HG03354 (cell line): ENCODE data around the gene TIMM13.
"Not testable (repeated sequence)": the region's sequence is repeated elsewhere in the genome, so short reads cannot be mapped to it uniquely, and the experiment has no call there.

Experiments used
- ATAC-seq: cut with Tn5 transposase; IDR thresholded peaks from one replicate; pipeline ENCODE4 v1.9.1; 2021; ENCODE audit warnings: mild to moderate bottlenecking; ENCODE audit not compliant: unreplicated experiment, poor library complexity, severe bottlenecking

TIMM13 gene

GRCh38 chr19:2417436-2417835 lies 9.9 kb downstream of the TIMM13 start:
- not testable (repeated sequence) for ATAC-seq

DNA sequence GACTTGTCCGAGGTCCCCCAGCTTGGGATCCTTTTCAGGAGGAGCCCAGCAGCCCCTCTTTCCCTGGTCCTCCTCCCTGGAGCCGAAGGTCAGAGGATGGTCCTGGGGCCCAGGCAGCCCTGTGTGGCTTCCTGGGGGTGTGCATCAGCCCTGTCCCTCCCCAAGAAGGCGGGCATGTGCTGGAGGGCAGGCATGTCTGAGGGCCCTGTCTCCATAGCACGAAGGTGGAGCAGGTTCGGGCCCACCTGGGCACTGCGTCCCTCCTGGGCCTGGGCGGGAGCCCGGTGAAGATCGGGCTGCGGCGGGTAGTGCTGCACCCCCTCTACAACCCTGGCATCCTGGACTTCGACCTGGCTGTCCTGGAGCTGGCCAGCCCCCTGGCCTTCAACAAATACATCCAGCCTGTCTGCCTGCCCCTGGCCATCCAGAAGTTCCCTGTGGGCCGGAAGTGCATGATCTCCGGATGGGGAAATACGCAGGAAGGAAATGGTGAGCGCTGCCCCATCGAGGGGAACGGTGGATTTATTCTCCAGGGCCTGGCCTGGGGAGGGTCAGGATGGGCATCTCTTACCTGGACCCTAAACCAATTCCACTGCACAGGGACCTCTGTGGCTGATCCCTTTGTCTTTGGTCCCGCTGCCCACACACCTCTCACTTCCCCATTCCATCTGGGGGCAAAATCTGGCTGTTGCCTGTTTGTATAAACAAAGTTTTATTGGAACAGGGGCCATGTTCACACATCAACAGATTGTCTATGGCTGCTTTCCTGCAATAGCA lies 10.9 kb downstream of the TIMM13 start:
- no peak for ATAC-seq

DNA sequence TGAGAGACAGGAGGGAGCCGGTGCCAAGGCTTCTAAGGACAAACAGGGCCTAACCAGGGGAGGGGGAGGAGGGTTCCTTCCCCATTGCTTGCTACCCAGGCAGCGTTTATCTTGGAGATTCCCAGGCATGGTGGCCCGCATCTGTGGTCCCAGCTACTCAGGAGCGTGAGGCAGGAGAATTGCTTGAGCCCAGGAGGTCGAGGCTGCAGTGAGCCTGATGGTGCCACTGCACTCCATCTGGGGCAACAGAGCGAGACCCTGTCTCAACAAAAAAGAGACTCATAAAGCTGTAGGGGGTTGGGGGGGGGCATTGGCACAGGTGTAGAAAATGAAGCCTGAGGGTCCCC lies 11.4 kb downstream of the TIMM13 start:
- ATAC-seq = no peak

GRCh38 chr19:2415281-2415972 lies 12.0 kb downstream of the TIMM13 start:
- ATAC-seq = no peak

DNA sequence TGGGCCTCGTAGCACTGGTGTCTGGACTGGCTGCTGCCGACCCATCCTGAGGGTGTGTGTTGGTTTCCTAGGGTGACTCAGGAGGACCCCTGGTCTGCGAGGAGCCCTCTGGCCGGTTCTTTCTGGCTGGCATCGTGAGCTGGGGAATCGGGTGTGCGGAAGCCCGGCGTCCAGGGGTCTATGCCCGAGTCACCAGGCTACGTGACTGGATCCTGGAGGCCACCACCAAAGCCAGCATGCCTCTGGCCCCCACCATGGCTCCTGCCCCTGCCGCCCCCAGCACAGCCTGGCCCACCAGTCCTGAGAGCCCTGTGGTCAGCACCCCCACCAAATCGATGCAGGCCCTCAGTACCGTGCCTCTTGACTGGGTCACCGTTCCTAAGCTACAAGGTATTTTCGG lies 13.8 kb downstream of the TIMM13 start:
- ATAC-seq = no peak

GRCh38 chr19:2413159-2413558 lies 14.2 kb downstream of the TIMM13 start:
- no peak for ATAC-seq

GRCh38 chr19:2412449-2412848 lies 14.9 kb downstream of the TIMM13 start:
- ATAC-seq = no peak

GRCh38 chr19:2411709-2412108 lies 15.7 kb downstream of the TIMM13 start:
- no peak for ATAC-seq

DNA sequence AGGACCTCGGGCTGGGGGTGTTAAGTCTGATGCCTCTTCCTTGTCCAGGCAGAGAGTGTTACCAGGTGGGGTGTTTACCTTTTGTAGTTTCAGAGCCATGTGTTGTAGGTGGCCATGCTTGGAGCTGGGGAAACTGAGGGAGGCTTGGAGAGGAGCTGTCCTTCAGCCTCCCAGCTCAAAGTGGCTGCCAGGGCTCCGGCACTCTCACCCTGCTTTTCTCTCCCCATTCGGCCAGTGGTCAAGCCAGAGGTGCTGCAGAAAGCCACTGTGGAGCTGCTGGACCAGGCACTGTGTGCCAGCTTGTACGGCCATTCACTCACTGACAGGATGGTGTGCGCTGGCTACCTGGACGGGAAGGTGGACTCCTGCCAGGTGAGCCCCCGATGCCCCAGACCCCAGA lies 17.4 kb downstream of the TIMM13 start:
- no peak for ATAC-seq

DNA sequence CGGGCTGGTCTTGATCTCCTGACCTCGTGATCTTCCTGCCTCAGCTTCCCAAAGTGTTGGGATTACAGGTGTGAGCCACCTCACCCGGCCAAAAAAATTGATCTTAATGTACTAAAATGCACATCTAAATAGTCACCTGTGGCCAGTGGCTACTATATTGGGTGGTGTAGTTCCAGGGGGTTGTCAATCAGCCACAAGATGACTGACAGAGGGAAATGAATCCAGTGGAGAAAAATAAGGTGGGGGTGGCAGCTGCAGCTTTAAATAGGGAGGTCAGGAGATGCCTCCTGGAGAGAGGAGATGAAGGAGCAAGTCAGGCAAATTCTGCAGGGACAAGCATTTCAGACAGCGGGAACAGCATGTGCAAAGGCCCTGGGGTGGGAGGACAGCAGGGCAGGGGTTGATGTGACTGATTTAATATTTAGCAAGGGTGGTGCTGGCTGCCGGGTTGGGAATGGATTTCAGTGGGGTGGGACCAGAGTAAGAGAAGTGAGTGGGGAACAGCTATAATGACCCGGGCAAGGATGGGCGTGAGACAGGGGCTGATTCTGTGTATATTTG lies 18.0 kb downstream of the TIMM13 start:
- no peak for ATAC-seq

DNA sequence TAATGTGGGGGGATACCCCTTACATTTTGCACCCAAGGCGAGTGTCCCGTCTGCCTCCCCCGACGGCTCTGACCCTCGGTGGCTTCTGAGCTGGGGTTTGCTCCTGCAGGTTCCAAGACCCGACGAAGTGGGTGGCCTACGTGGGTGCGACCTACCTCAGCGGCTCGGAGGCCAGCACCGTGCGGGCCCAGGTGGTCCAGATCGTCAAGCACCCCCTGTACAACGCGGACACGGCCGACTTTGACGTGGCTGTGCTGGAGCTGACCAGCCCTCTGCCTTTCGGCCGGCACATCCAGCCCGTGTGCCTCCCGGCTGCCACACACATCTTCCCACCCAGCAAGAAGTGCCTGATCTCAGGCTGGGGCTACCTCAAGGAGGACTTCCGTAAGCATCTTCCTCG lies 19.1 kb downstream of the TIMM13 start:
- no peak for ATAC-seq

GRCh38 chr19:2399582-2399981 lies 27.8 kb downstream of the TIMM13 start:
- no peak for ATAC-seq

GRCh38 chr19:2398735-2399305 lies 28.6 kb downstream of the TIMM13 start:
- no peak for ATAC-seq

DNA sequence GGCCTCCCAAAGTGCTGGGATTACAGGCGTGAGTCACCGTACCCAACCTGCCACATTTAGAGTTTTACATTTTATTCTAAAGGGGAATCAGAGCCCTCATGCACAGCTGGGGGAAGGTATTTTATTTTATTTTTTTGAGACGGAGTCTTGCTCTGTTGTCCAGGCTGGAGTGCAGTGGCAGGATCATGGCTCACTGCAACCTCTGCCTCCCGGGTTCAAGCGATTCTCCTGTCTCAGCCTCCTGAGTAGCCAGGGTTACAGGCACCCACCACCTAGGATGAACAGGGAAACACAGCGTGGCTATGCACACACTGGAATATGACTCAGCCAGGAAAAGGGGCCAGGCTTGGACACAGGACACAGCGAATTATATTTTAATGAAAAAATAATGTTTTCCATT lies 30.2 kb downstream of the TIMM13 start:
- not testable (repeated sequence) for ATAC-seq

DNA sequence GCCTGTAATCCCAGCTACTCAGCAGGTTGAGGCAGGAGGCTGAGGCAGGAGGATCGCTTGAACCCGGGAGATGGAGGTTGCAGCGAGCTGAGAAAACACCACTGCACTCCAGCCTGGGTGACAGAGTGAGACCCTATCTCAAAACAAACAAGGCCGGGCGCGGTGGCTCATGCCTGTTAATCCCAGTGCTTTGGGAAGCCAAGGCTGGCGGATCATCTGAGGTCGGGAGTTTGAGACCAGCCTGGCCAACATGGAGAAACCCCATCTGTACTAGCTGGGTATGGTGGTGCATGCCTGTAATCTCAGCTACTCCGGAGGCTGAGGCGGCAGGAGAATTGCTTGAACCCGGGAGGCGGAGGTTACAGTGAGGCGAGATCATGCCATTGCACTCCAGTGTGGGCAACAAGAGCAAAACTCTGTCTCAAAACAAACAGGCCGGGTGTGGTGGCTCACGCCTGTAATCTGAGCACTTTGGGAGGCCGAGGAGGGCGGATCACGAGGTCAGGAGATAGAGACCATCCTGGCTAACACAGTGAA lies 32.0 kb downstream of the TIMM13 start:
- not testable (repeated sequence) for ATAC-seq

GRCh38 chr19:2394442-2395292 lies 32.7 kb downstream of the TIMM13 start:
- ATAC-seq = no peak

DNA sequence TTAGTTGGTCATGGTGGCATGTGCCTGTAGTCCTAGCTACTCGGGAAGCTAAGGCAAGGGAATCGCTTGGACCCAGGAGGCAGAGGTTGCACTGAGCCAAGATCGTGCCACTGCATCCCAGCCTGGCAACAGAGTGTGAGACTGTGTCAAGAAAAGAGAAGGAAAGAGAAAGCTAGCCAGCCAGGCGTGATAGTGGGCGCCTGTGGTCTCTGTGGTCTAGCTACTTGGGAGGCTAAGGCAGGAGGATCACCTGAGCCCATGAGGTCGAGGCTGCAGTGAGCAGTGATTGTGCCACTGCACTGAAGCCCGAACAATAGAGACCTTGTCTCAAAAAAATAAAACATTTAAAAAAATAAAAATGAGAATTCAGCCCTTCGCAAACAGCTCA lies 33.3 kb downstream of the TIMM13 start:
- ATAC-seq = no peak

- not testable (repeated sequence) for ATAC-seq
Observed at GRCh38 chr19:2392899-2393298, 34.5 kb downstream of the TIMM13 start.

DNA sequence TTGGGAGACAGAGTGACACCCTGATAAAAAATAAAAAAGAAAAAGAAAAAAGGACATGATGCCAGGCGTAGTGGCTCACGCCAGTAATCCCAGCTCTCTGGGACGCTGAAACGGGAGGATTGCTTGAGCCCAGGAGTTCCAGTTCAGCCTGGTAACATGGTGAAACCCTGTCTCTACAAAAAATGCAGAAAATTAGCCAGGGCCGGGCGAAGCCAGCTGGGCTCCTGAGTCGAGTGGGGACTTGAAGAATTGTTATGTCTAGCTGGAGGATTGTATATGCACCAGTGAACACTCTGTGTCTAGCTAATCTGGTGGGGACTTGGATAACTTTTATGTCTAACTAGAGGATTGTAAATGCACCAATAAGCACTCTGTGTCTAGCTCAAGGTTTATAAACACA lies 35.0 kb downstream of the TIMM13 start:
- ATAC-seq = no peak
